ENCODE data around the gene SEPTIN7. TPM values are rescaled to one million over a fixed set of nuclear protein-coding genes. Genes with fewer than 3 reads are reported as not detected.

The SEPTIN7 gene
- polyA plus RNA-seq, 3 donors from 2014 or later = 794 to 1,103 (median 966) TPM

DNA sequence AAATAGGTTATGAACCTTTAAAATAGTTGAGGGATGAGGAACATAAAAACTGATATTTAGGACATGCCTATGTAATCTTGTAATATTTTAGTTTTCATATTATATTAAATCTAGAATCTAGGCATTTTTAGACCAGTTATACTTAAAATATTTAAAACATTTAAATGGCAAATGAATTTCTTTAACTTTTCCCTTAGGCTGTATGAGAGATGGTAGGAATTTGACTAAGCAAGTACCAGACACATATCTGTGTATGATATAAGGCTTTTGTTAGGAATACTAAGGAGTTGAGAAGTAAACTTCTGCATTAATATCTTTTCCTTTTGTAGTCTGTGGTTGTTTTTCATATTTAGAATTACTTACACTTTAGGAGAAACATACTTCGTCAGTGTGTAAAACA is 25.1 kb downstream of the SEPTIN7 start:
- DNase-seq = no peak
- Mint-ChIP-seq H3K9me3 (peaks cover 0 to 4% (median 0%) of the 10 kb centered on the region in 6 donors), H3K4me1 (peaks cover 39 to 55% of the 10 kb centered on the region in 2 donors), H3K27ac (no peak overlapping the region), H3K4me3 (peak overlapping the region in 1 of 5 donors; percentile 8), H3K27me3 (ENCODE audit: low read depth in 3 of 3) (peaks cover 0 to 3% (median 0%) of the 10 kb centered on the region in 3 donors), H3K36me3 (peaks cover 3 to 4% (median 3%) of the 10 kb centered on the region in 3 donors)

DNA sequence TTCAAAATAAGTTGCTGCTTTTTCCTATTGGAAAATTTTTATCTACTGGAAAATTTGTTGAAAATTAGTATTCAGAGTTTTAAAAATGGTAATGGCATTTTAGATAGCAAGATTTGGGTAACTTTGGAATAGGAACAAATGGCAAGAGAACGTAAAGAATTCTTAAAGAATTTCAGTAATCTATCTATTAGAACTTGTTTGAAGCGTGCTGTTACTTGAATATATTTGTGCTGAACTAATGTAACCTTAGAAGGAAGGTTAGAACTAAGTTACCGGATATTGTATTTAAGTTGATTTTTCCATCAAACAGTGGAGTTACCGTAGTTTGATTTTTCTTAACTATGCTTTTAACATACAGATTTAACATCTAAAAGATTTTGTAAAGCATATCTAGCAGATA is 25.9 kb downstream of the SEPTIN7 start:
- no peak overlapping the region for H3K4me3 Mint-ChIP-seq
- no peak for DNase-seq
- H3K4me1 Mint-ChIP-seq = peaks cover 41 to 56% of the 10 kb centered on the region in 2 donors
- peaks cover 3 to 4% (median 3%) of the 10 kb centered on the region in 3 donors for H3K36me3 Mint-ChIP-seq
- no peak overlapping the region for H3K27ac Mint-ChIP-seq
- no peaks in the 10 kb centered on the region for H3K9me3 Mint-ChIP-seq
- H3K27me3 Mint-ChIP-seq (ENCODE audit: low read depth in 3 of 3) = peaks cover 0 to 3% (median 0%) of the 10 kb centered on the region in 3 donors

- H3K27ac Mint-ChIP-seq = peak overlapping the region in 1 of 6 donors; percentile 72
- peaks cover 61 to 70% of the 10 kb centered on the region in 2 donors for H3K4me1 Mint-ChIP-seq
- H3K4me3 Mint-ChIP-seq = peak overlapping the region in 3 of 5 donors; percentile 1 to 34 (median 4)
- H3K36me3 Mint-ChIP-seq = peaks cover 0 to 10% (median 0%) of the 10 kb centered on the region in 3 donors
- DNase-seq = no peak
- no peaks in the 10 kb centered on the region for H3K9me3 Mint-ChIP-seq
- no peaks in the 10 kb centered on the region for H3K27me3 Mint-ChIP-seq (ENCODE audit: low read depth in 3 of 3)
These were observed 28.0 kb downstream of the SEPTIN7 start for GRCh38 chr7:35828817-35829216.

- H3K4me3 Mint-ChIP-seq = peak overlapping the region in 1 of 5 donors; percentile 15
- H3K36me3 Mint-ChIP-seq = peaks cover 0 to 12% (median 3%) of the 10 kb centered on the region in 3 donors
- no peak for DNase-seq
- peak overlapping the region in 5 of 6 donors; percentile 9 to 61 (median 27) for H3K27ac Mint-ChIP-seq
- no peaks in the 10 kb centered on the region for H3K27me3 Mint-ChIP-seq (ENCODE audit: low read depth in 3 of 3)
- H3K4me1 Mint-ChIP-seq = peaks cover 80 to 85% of the 10 kb centered on the region in 2 donors
- no peaks in the 10 kb centered on the region for H3K9me3 Mint-ChIP-seq
These were observed 30.4 kb downstream of the SEPTIN7 start for GRCh38 chr7:35831208-35831607.

GRCh38 chr7:35839860-35840854 is 39.3 kb downstream of the SEPTIN7 start:
- peak overlapping the region in 3 of 6 donors; percentile 2 to 43 (median 34) for H3K27ac Mint-ChIP-seq

DNA sequence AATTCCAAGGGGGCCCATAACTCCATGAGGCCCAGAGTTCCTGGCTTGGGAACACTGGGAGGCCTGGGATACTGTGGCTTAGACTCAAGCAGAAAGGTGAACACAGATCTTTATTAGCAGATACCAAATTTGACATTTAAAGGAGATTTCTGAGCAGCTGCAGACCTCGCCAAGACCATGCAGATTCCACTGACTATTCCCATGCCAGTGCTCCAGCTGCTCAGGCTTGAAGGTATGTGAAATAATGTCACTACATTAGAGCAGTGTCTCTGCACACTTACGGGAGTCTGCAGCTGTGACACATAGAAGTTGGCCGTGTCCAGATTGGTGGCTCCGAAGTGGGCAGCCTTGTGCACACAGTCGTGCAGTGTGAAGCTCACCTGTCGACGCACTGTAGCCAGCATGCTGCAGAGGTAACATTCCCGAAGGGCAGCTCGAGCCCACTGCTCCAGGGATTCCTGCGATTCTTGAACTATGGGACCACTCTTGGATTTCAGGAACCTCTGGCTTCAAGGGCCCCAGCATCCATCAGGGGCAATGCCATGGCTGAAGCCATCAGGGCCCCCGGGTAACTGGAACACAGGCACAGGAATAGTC is 46.1 kb downstream of the SEPTIN7 start:
- Mint-ChIP-seq H3K27me3 (ENCODE audit: low read depth in 3 of 3) (peaks cover 0 to 4% (median 0%) of the 10 kb centered on the region in 3 donors), H3K27ac (no peak overlapping the region), H3K4me1 (peaks cover 54 to 90% of the 10 kb centered on the region in 2 donors), H3K4me3 (no peak overlapping the region), H3K9me3 (no peaks in the 10 kb centered on the region), H3K36me3 (no peaks in the 10 kb centered on the region)
- DNase-seq = no peak

More at GRCh38 chr7:35839860-35840854, 39.3 kb downstream of the SEPTIN7 start:
- H3K4me1 Mint-ChIP-seq = peaks cover 47 to 91% of the 10 kb centered on the region in 2 donors
- peaks cover 0 to 5% (median 0%) of the 10 kb centered on the region in 3 donors for H3K27me3 Mint-ChIP-seq (ENCODE audit: low read depth in 3 of 3)
- H3K9me3 Mint-ChIP-seq = no peaks in the 10 kb centered on the region
- peaks cover 0 to 10% (median under 1%) of the 10 kb centered on the region in 3 donors for H3K36me3 Mint-ChIP-seq
- DNase-seq = no peak
- H3K4me3 Mint-ChIP-seq = peak overlapping the region in 2 of 5 donors; percentile 2 to 15

GRCh38 chr7:35848725-35849124 is 47.9 kb downstream of the SEPTIN7 start:
- Mint-ChIP-seq H3K9me3 (no peaks in the 10 kb centered on the region), H3K4me1 (peaks cover 65 to 90% of the 10 kb centered on the region in 2 donors), H3K4me3 (peak overlapping the region in 2 of 5 donors; percentile 33 to 36), H3K36me3 (peaks cover 0 to 5% (median 0%) of the 10 kb centered on the region in 3 donors), H3K27ac (peak overlapping the region in 5 of 6 donors; percentile 23 to 76 (median 46)), H3K27me3 (ENCODE audit: low read depth in 3 of 3) (peaks cover 0 to 5% (median 0%) of the 10 kb centered on the region in 3 donors)
- DNase-seq = no peak

- peaks cover 68 to 90% of the 10 kb centered on the region in 2 donors for H3K4me1 Mint-ChIP-seq
- H3K4me3 Mint-ChIP-seq = peak overlapping the region in 3 of 5 donors; percentile 2 to 36 (median 33)
- H3K27me3 Mint-ChIP-seq (ENCODE audit: low read depth in 3 of 3) = peaks cover 0 to 5% (median 0%) of the 10 kb centered on the region in 3 donors
- DNase-seq = peak in 1 of 3 donors; percentile 13
- H3K27ac Mint-ChIP-seq = peak overlapping the region; percentile 8 to 76 (median 53)
- H3K36me3 Mint-ChIP-seq = peaks cover 0 to 5% (median 0%) of the 10 kb centered on the region in 3 donors
- no peaks in the 10 kb centered on the region for H3K9me3 Mint-ChIP-seq
These were observed 48.4 kb downstream of the SEPTIN7 start for GRCh38 chr7:35849158-35849831.

DNA sequence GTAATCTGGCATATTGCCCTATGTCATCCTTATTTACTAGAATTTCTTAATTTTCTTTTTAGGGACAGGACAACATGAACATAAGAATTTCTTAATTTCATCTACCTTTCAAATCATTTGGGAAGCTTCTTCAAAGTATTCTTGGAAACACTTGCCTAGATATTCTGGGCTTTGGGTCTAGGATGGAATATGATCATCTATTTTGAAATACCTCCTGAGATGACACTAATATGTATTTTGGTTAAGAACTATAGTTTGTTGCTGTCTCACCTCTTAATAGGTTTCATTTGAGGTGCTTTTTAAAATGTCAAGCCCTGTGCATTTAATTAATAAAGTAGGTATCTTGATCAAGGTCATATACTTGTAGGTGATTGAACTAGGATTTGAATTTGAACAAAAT is 49.1 kb downstream of the SEPTIN7 start:
- H3K4me3 Mint-ChIP-seq = peak overlapping the region in 2 of 5 donors; percentile 2 to 18
- peaks cover 0 to 3% (median 0%) of the 10 kb centered on the region in 3 donors for H3K27me3 Mint-ChIP-seq (ENCODE audit: low read depth in 3 of 3)
- DNase-seq = no peak
- H3K36me3 Mint-ChIP-seq = peaks cover 0 to 5% (median 0%) of the 10 kb centered on the region in 3 donors
- H3K4me1 Mint-ChIP-seq = peaks cover 68 to 90% of the 10 kb centered on the region in 2 donors
- H3K27ac Mint-ChIP-seq = peak overlapping the region; percentile 8 to 68 (median 40)
- H3K9me3 Mint-ChIP-seq = no peaks in the 10 kb centered on the region

Other genes starting within 250 kb of the SEPTIN7 start
- gene HERPUD2, start 105.9 kb upstream of the SEPTIN7 start, polyA plus RNA-seq = 100 to 1,000 TPM in 1 of 3 donors, 10 to 100 TPM in 2; 65.1 to 115 (median 91.4) TPM

Data from immature natural killer cell (primary cell).